ENCODE measurements around the gene SRPK3.
"Not testable (repeated sequence)": the region's sequence is repeated elsewhere in the genome, so short reads cannot be mapped to it uniquely, and the experiment has no call there.

DNA sequence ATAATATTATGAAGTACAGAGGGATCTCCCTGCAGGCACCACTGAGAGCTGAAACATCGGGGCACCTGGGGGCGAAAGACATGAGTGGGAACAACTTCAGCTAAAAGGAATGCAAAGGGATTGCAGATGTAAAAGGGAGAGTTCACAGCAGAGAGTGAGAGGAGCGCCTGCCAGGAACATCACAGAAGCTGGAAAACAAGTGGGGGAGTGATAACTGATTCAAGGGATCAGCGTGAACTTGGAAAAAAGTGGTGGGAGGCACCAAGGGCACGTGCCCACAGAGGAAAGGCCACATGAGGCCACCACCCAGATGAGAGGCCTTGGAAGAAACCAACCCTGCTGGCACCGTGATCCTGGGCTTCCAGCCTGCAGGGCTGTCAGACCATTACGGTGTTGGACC, 31.8 kb upstream of the SRPK3 start:
- TF ChIP-seq, protein P1, sequence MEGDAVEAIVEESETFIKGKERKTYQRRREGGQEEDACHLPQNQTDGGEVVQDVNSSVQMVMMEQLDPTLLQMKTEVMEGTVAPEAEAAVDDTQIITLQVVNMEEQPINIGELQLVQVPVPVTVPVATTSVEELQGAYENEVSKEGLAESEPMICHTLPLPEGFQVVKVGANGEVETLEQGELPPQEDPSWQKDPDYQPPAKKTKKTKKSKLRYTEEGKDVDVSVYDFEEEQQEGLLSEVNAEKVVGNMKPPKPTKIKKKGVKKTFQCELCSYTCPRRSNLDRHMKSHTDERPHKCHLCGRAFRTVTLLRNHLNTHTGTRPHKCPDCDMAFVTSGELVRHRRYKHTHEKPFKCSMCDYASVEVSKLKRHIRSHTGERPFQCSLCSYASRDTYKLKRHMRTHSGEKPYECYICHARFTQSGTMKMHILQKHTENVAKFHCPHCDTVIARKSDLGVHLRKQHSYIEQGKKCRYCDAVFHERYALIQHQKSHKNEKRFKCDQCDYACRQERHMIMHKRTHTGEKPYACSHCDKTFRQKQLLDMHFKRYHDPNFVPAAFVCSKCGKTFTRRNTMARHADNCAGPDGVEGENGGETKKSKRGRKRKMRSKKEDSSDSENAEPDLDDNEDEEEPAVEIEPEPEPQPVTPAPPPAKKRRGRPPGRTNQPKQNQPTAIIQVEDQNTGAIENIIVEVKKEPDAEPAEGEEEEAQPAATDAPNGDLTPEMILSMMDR (conservative IDR thresholded peaks at IDR 0.05; ENCODE audit: low read depth in 2 of 2), result not testable (repeated sequence)
- TF ChIP-seq EZH2 (IDR thresholded peaks at IDR 0.05; ENCODE audit: low read depth, unreplicated experiment), result not testable (repeated sequence)
